ENCODE measurements around the gene AK5. TPM values are rescaled to one million over a fixed set of nuclear protein-coding genes. Genes with fewer than 3 reads are reported as not detected.

The AK5 gene
- total and polyA plus RNA-seq, 2 of the 13 experiments (the other 11 are each of a cell fraction or from before 2014, with no cell fraction given): not detected

GRCh38 chr1:77597310-77597709 is 315.5 kb downstream of the AK5 start:
- intact Hi-C loops (cut with micrococcal nuclease; ENCODE audit: unreplicated experiment): no loop called here
- H3K79me2 ChIP-seq (ENCODE audit: insufficient read depth, low read length): peaks cover 2% of the 10 kb centered on the region
- POLR2A ChIA-PET: no interaction called here
- H4K20me1 ChIP-seq (ENCODE audit: insufficient read depth, low read length): no peaks in the 10 kb centered on the region
- TF ChIP-seq RFX1 (IDR thresholded peaks at IDR 0.05) (no peak), ZNF770 (CRISPR knock-in tag; IDR thresholded peaks at IDR 0.05) (no peak), PPARG (CRISPR knock-in tag; conservative IDR thresholded peaks at IDR 0.05) (no peak), MEF2D (CRISPR knock-in tag; IDR thresholded peaks at IDR 0.05) (no peak), ZNF547 (CRISPR knock-in tag; IDR thresholded peaks at IDR 0.05) (no peak)
- TF ChIP-seq, protein P1, sequence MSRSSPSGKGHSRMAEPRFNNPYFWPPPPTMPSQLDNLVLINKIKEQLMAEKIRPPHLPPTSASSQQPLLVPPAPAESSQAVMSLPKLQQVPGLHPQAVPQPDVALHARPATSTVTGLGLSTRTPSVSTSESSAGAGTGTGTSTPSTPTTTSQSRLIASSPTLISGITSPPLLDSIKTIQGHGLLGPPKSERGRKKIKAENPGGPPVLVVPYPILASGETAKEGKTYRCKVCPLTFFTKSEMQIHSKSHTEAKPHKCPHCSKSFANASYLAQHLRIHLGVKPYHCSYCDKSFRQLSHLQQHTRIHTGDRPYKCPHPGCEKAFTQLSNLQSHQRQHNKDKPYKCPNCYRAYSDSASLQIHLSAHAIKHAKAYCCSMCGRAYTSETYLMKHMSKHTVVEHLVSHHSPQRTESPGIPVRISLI (CRISPR knock-in tag; IDR thresholded peaks at IDR 0.05; ENCODE audit: borderline replicate concordance): no peak
- no peak overlapping the region for H3K9ac ChIP-seq (ENCODE audit: insufficient read depth, low read depth, low read length)
- no peak overlapping the region for H2AFZ ChIP-seq (ENCODE audit: low read length)
- no peaks in the 10 kb centered on the region for H3K27me3 ChIP-seq (ENCODE audit: control insufficient read depth in 1 of 2, insufficient read depth in 2 of 2, low read length in 2 of 2)
- 100% methylated on average over 1 of the region's 1 CpG for WGBS (ENCODE audit: low lambda C conversion rate)
- no peak for ATAC-seq
- H3K27ac ChIP-seq (ENCODE audit: extremely low read length, insufficient read depth, low read length): no peak overlapping the region
- H3K36me3 ChIP-seq (replicated peaks in 1 of 2; ENCODE audit: control insufficient read depth in 1 of 2, insufficient read depth in 2 of 2, low read length in 2 of 2): peaks cover 0 to 18% of the 10 kb centered on the region in 2 experiments; a peak in 3 of 5 replicates
- H3K4me1 ChIP-seq (ENCODE audit: insufficient read depth, low read length): no peaks in the 10 kb centered on the region
- FAIRE-seq: no peak
- CTCF ChIA-PET (ENCODE audit: low intra/inter-chr PET ratio, low total read pairs): no interaction called here
- in situ Hi-C loops (cut with HindIII; ENCODE audit: extremely low pct_ligation_motif_present, low pct_unique_long_range_greater_than_20kb): no loop called here
- H3K4me2 ChIP-seq (ENCODE audit: low read depth, low read length): no peak overlapping the region
- no TSS peak for BruUV-seq (replicated peaks)
- no peak overlapping the region for H3K4me3 ChIP-seq (replicated peaks in 1 of 3; ENCODE audit: insufficient read depth in 1 of 3, low read depth in 2 of 3, low read length in 3 of 3)
- H3K9me3 ChIP-seq (ENCODE audit: low read length): no peaks in the 10 kb centered on the region
- no peak for DNase-seq (ENCODE audit: low spot score)
